CD14-positive monocyte (primary cell): Measurements from ENCODE around the gene CRBN. TPM values are rescaled to one million over a fixed set of nuclear protein-coding genes. Genes with fewer than 3 reads are reported as not detected.

Experiments
- DNase-seq, 3 donors: peaks; one replicate each; pipeline ENCODE4 v3.0.0-alpha.2; 2011 to 2022
- H2AFZ ChIP-seq: 2 replicates; pipeline ENCODE4 v1.6.0; 2012; ENCODE audit warnings: mild to moderate bottlenecking, low read depth, low read length, inconsistent platforms; ENCODE audit not compliant: insufficient read depth, poor library complexity, severe bottlenecking
- H3K27ac ChIP-seq, 2 donors: 1 replicate in 1 of 2; 2 replicates in 1 of 2; pipeline ENCODE4 v1.5.1; 2012 to 2013; ENCODE audit warnings: low read length in 2 of 2, control low read depth in 1 of 2, inconsistent platforms in 1 of 2, low read depth in 1 of 2, mild to moderate bottlenecking in 1 of 2
- H3K27me3 ChIP-seq, 2 donors: one replicate each; pipeline versions ENCODE4 v1.6.0 to v1.6.1; 2011 to 2013; ENCODE audit warnings: low read length in 2 of 2; ENCODE audit not compliant: control insufficient read depth in 2 of 2, insufficient read depth in 2 of 2
- H3K36me3 ChIP-seq, 2 donors: replicated peaks in 1 of 2; 1 replicate in 1 of 2; 2 replicates in 1 of 2; pipeline versions ENCODE4 v1.5.1 to v1.6.1; 2012 to 2013; ENCODE audit warnings: low read length in 2 of 2, control low read depth in 1 of 2, inconsistent platforms in 1 of 2, mild to moderate bottlenecking in 1 of 2; ENCODE audit not compliant: insufficient read depth in 2 of 2, control insufficient read depth in 1 of 2
- H3K4me1 ChIP-seq, 2 donors: 1 replicate in 1 of 2; 2 replicates in 1 of 2; pipeline versions ENCODE4 v1.5.1 to v1.6.1; 2012 to 2013; ENCODE audit warnings: low read length in 2 of 2, control low read depth in 1 of 2, inconsistent platforms in 1 of 2, mild to moderate bottlenecking in 1 of 2, moderate library complexity in 1 of 2; ENCODE audit not compliant: insufficient read depth in 2 of 2, control insufficient read depth in 1 of 2
- H3K4me2 ChIP-seq: replicated peaks from 2 replicates; pipeline ENCODE3; 2012; ENCODE audit warnings: low read length, moderate library complexity, mild to moderate bottlenecking; ENCODE audit not compliant: poor library complexity, severe bottlenecking; ENCODE audit errors: extremely low read depth
- H3K4me3 ChIP-seq, 3 experiments: fragments of 200-600 bp in 1 of 3; sonication (generic) in 1 of 3; replicated peaks in 1 of 3; 1 replicate in 2 of 3; 2 replicates in 1 of 3; pipeline ENCODE4 v1.5.1; 2011 to 2013; ENCODE audit warnings: low read length in 3 of 3, mild to moderate bottlenecking in 3 of 3, control low read depth in 2 of 3, low read depth in 2 of 3, inconsistent platforms in 1 of 3, moderate library complexity in 1 of 3
- H3K79me2 ChIP-seq: 2 replicates; pipeline ENCODE4 v1.6.0; 2012; ENCODE audit warnings: mild to moderate bottlenecking, control low read depth, inconsistent platforms, low read length, moderate library complexity; ENCODE audit not compliant: insufficient read depth
- H3K9ac ChIP-seq: 2 replicates; pipeline ENCODE4 v1.6.0; 2017; ENCODE audit warnings: low read length, mild to moderate bottlenecking; ENCODE audit not compliant: insufficient read depth, poor library complexity, severe bottlenecking
- H3K9me3 ChIP-seq, 2 donors: replicated peaks in 1 of 2; 1 replicate in 1 of 2; 2 replicates in 1 of 2; pipeline versions ENCODE4 v1.5.1 to v1.6.1; 2012 to 2013; ENCODE audit warnings: low read length in 2 of 2, control low read depth in 1 of 2; ENCODE audit not compliant: control insufficient read depth in 1 of 2, insufficient read depth in 1 of 2
- H4K20me1 ChIP-seq: 2 replicates; pipeline ENCODE4 v1.6.0; 2012; ENCODE audit warnings: mild to moderate bottlenecking, low read length, control low read depth, moderate library complexity; ENCODE audit not compliant: insufficient read depth
- H3K27ac Mint-ChIP-seq, 7 donors: one replicate each; pipeline ENCODE4 v1.8.0; 2020; ENCODE audit warnings: mild to moderate bottlenecking in 7 of 7, mixed read lengths in 7 of 7, moderate library complexity in 6 of 7, inconsistent platforms in 2 of 7
- H3K27me3 Mint-ChIP-seq, 3 donors: one replicate each; pipeline ENCODE4 v1.8.0; 2021 to 2022; ENCODE audit warnings: low read depth in 3 of 3, mild to moderate bottlenecking in 3 of 3, mixed read lengths in 3 of 3, moderate library complexity in 3 of 3, inconsistent platforms in 1 of 3
- H3K36me3 Mint-ChIP-seq, 2 donors: one replicate each; pipeline ENCODE4 v1.8.0; 2020; ENCODE audit warnings: mixed read lengths in 2 of 2, inconsistent platforms in 1 of 2, mild to moderate bottlenecking in 1 of 2
- H3K4me1 Mint-ChIP-seq: one replicate; pipeline ENCODE4 v1.8.0; 2020; ENCODE audit warnings: mild to moderate bottlenecking, mixed read lengths
- H3K4me3 Mint-ChIP-seq, 2 donors: one replicate each; pipeline ENCODE4 v1.8.0; 2020; ENCODE audit warnings: mild to moderate bottlenecking in 2 of 2, mixed read lengths in 2 of 2, moderate library complexity in 1 of 2
- H3K9me3 Mint-ChIP-seq, 7 donors: one replicate each; pipeline ENCODE4 v1.8.0; 2020 to 2022; ENCODE audit warnings: mixed read lengths in 7 of 7, mild to moderate bottlenecking in 6 of 7, moderate library complexity in 6 of 7, inconsistent platforms in 2 of 7
- CTCF ChIP-seq: fragments of 200-600 bp; IDR thresholded peaks from one replicate; pipeline ENCODE4 v1.8.0; 2022; ENCODE audit warnings: antibody characterized with exemption, mild to moderate bottlenecking
- WGBS: methylation state at CpG from one replicate; pipeline ENCODE4 v1.1.5; 2013; ENCODE audit warnings: missing lambda C conversion rate; ENCODE audit not compliant: insufficient coverage; 5-methylcytosine and 5-hydroxymethylcytosine counted together
- intact Hi-C, 2 donors: fragments of 100-400 bp; cut with micrococcal nuclease; formaldehyde crosslinking; loops; one replicate each; pipeline versions ENCODE4 v1.15.0 to v1.15.1; 2023
- polyA plus RNA-seq, 3 donors: library from polyadenylated mRNA; depleted of rRNA in 1 of 3; unstranded in 2 of 3; stranded (reverse) in 1 of 3; fragments of 300-500 nt in 2 of 3; fragments of >200 nt in 1 of 3; fragmentation: Illumina TruSeq in 2 of 3; gene quantifications; 1 replicate in 2 of 3; 2 replicates in 1 of 3; pipeline ENCODE4 v1.2.3, GENCODE V29; 2012 to 2021

Gene CRBN
- polyA plus RNA-seq, 3 donors: 53.1 to 98.3 (median 96.1) TPM

- Mint-ChIP-seq H3K27ac (peak overlapping the region in 3 of 7 donors; percentile 34 to 68 (median 40)), H3K27me3 (no peaks in the 10 kb centered on the region), H3K36me3 (peaks cover 87% of the 10 kb centered on the region in 2 donors), H3K9me3 (no peaks in the 10 kb centered on the region), H3K4me1 (no peaks in the 10 kb centered on the region), H3K4me3 (no peak overlapping the region)
- Histone ChIP-seq H2AFZ (no peak overlapping the region), H3K4me1 (no peaks in the 10 kb centered on the region), H3K9ac (no peak overlapping the region), H3K4me2 (no peak overlapping the region), H3K4me3 (no peak overlapping the region), H3K27ac (no peak overlapping the region), H3K9me3 (no peaks in the 10 kb centered on the region), H4K20me1 (peaks cover 32% of the 10 kb centered on the region), H3K36me3 (peaks cover 93 to 100% of the 10 kb centered on the region in 2 donors), H3K27me3 (no peaks in the 10 kb centered on the region), H3K79me2 (no peaks in the 10 kb centered on the region)
- no peak for DNase-seq
- intact Hi-C loops: no loop called here
- no CpG with 5 or more reads among the region's 2 CpGs for WGBS
- no peak for TF ChIP-seq CTCF
Observed at GRCh38 chr3:3160826-3161225, 18.7 kb downstream of the CRBN start.

- H3K4me1 Mint-ChIP-seq: no peaks in the 10 kb centered on the region
Observed at GRCh38 chr3:3157484-3157883, 22.0 kb downstream of the CRBN start.

More at GRCh38 chr3:3157484-3157883, 22.0 kb downstream of the CRBN start:
- Histone ChIP-seq H3K9ac (no peak overlapping the region), H2AFZ (no peak overlapping the region), H3K79me2 (no peaks in the 10 kb centered on the region), H3K36me3 (peaks cover 93 to 100% of the 10 kb centered on the region in 2 donors), H3K9me3 (no peaks in the 10 kb centered on the region), H3K27ac (no peak overlapping the region), H3K4me3 (no peak overlapping the region), H3K4me2 (no peak overlapping the region), H3K27me3 (no peaks in the 10 kb centered on the region), H4K20me1 (peaks cover 44% of the 10 kb centered on the region), H3K4me1 (no peaks in the 10 kb centered on the region)
- TF ChIP-seq CTCF: no peak
- Mint-ChIP-seq H3K36me3 (peaks cover 83 to 89% of the 10 kb centered on the region in 2 donors), H3K4me3 (no peak overlapping the region), H3K27me3 (no peaks in the 10 kb centered on the region), H3K27ac (peak overlapping the region in 1 of 7 donors; percentile 17), H3K9me3 (no peaks in the 10 kb centered on the region)
- DNase-seq: no peak
- intact Hi-C loops: no loop called here
- WGBS: 100% methylated on average over 3 of the region's 8 CpGs
